Measurements from ENCODE around the gene DDIT3.

DDIT3 gene

GRCh38 chr12:57487055-57487596 is 33.2 kb downstream of the DDIT3 start:
- H3K9me3 Mint-ChIP-seq = no peaks in the 10 kb centered on the region
- peak overlapping the region; percentile 91 for H3K27ac Mint-ChIP-seq
- intact Hi-C loops (cut with micrococcal nuclease) = loop anchor here (1.0 kb wide), 2 partner anchors 9 to 60 kb away; partner anchors contain the start of gene DCTN2
- peaks cover 44% of the 10 kb centered on the region for H3K36me3 Mint-ChIP-seq (ENCODE audit: low read depth)
- H3K27me3 Mint-ChIP-seq = no peaks in the 10 kb centered on the region
- peaks cover 33% of the 10 kb centered on the region for H3K4me1 Mint-ChIP-seq (ENCODE audit: low read depth)
- peak overlapping the region; percentile 90 for H3K4me3 Mint-ChIP-seq

- Mint-ChIP-seq H3K4me1 (ENCODE audit: low read depth) (peaks cover 39% of the 10 kb centered on the region), H3K27ac (no peak overlapping the region)
Observed at GRCh38 chr12:57485695-57486094, 34.6 kb downstream of the DDIT3 start.

GRCh38 chr12:57483466-57483865 is 36.8 kb downstream of the DDIT3 start:
- H3K4me3 Mint-ChIP-seq = no peak overlapping the region
- intact Hi-C loops (cut with micrococcal nuclease) = no loop called here
- no peaks in the 10 kb centered on the region for H3K27me3 Mint-ChIP-seq
- no peaks in the 10 kb centered on the region for H3K9me3 Mint-ChIP-seq
- H3K36me3 Mint-ChIP-seq (ENCODE audit: low read depth) = peaks cover 7% of the 10 kb centered on the region
- no peak overlapping the region for H3K27ac Mint-ChIP-seq
- H3K4me1 Mint-ChIP-seq (ENCODE audit: low read depth) = peaks cover 49% of the 10 kb centered on the region

More at GRCh38 chr12:57485695-57486094, 34.6 kb downstream of the DDIT3 start:
- no peak overlapping the region for H3K4me3 Mint-ChIP-seq
- peaks cover 29% of the 10 kb centered on the region for H3K36me3 Mint-ChIP-seq (ENCODE audit: low read depth)
- H3K9me3 Mint-ChIP-seq = no peaks in the 10 kb centered on the region
- H3K27me3 Mint-ChIP-seq = no peaks in the 10 kb centered on the region
- intact Hi-C loops (cut with micrococcal nuclease) = no loop called here

GRCh38 chr12:57481671-57482070 is 38.6 kb downstream of the DDIT3 start:
- Mint-ChIP-seq H3K36me3 (ENCODE audit: low read depth) (peaks cover 12% of the 10 kb centered on the region), H3K4me1 (ENCODE audit: low read depth) (peaks cover 54% of the 10 kb centered on the region), H3K4me3 (no peak overlapping the region), H3K9me3 (no peaks in the 10 kb centered on the region), H3K27ac (peak overlapping the region; percentile 6), H3K27me3 (no peaks in the 10 kb centered on the region)
- intact Hi-C loops (cut with micrococcal nuclease) = no loop called here

- peaks cover 33% of the 10 kb centered on the region for H3K36me3 Mint-ChIP-seq (ENCODE audit: low read depth)
- peak within 1 kb of the TSS; percentile 96 for H3K4me3 Mint-ChIP-seq
- no peaks in the 10 kb centered on the region for H3K9me3 Mint-ChIP-seq
- intact Hi-C loops (cut with micrococcal nuclease) = no loop called here
- H3K27me3 Mint-ChIP-seq = no peaks in the 10 kb centered on the region
- H3K27ac Mint-ChIP-seq = peak within 1 kb of the TSS; percentile 97
- H3K4me1 Mint-ChIP-seq (ENCODE audit: low read depth) = peaks cover 74% of the 10 kb centered on the region
Observed at GRCh38 chr12:57479376-57480115, 40.8 kb downstream of the DDIT3 start, which contains the start of gene ARHGAP9. Gene ARHGAP9 (minus strand): TSS chr12:57479866. CDS start chr12:57479406, 460 bp downstream.

- Mint-ChIP-seq H3K9me3 (no peaks in the 10 kb centered on the region), H3K27ac (peak overlapping the region; percentile 97), H3K4me1 (ENCODE audit: low read depth) (peaks cover 79% of the 10 kb centered on the region), H3K36me3 (ENCODE audit: low read depth) (peaks cover 39% of the 10 kb centered on the region), H3K27me3 (no peaks in the 10 kb centered on the region), H3K4me3 (peak overlapping the region; percentile 96)
- intact Hi-C loops (cut with micrococcal nuclease) = no loop called here
Observed at GRCh38 chr12:57479043-57479375, 41.3 kb downstream of the DDIT3 start.

GRCh38 chr12:57477710-57478681 is 42.3 kb downstream of the DDIT3 start:
- Mint-ChIP-seq H3K27me3 (no peaks in the 10 kb centered on the region), H3K36me3 (ENCODE audit: low read depth) (peaks cover 49% of the 10 kb centered on the region), H3K27ac (peak overlapping the region; percentile 97), H3K9me3 (no peaks in the 10 kb centered on the region), H3K4me3 (peak overlapping the region; percentile 96), H3K4me1 (ENCODE audit: low read depth) (peaks cover 82% of the 10 kb centered on the region)
- intact Hi-C loops (cut with micrococcal nuclease) = loop anchor here (1.0 to 2.0 kb wide), 2 partner anchors 9 to 19 kb away; partner anchors contain the start of gene GLI1

GRCh38 chr12:57476993-57477709 is 43.2 kb downstream of the DDIT3 start:
- peak overlapping the region; percentile 97 for H3K27ac Mint-ChIP-seq
- H3K36me3 Mint-ChIP-seq (ENCODE audit: low read depth) = peaks cover 57% of the 10 kb centered on the region
- peaks cover 84% of the 10 kb centered on the region for H3K4me1 Mint-ChIP-seq (ENCODE audit: low read depth)
- H3K9me3 Mint-ChIP-seq = no peaks in the 10 kb centered on the region
- H3K4me3 Mint-ChIP-seq = peak overlapping the region; percentile 96
- intact Hi-C loops (cut with micrococcal nuclease) = loop anchor here (1.0 to 2.0 kb wide), 2 partner anchors 18 to 46 kb away; partner anchors contain the start of gene GLI1
- H3K27me3 Mint-ChIP-seq = no peaks in the 10 kb centered on the region

GRCh38 chr12:57476162-57476992 is 43.9 kb downstream of the DDIT3 start:
- no peaks in the 10 kb centered on the region for H3K9me3 Mint-ChIP-seq
- no peaks in the 10 kb centered on the region for H3K27me3 Mint-ChIP-seq
- intact Hi-C loops (cut with micrococcal nuclease) = loop anchor here (1.0 to 2.0 kb wide), 2 partner anchors 18 to 47 kb away; partner anchors contain the start of gene GLI1
- peak overlapping the region; percentile 97 for H3K27ac Mint-ChIP-seq
- peak overlapping the region; percentile 96 for H3K4me3 Mint-ChIP-seq
- peaks cover 87% of the 10 kb centered on the region for H3K4me1 Mint-ChIP-seq (ENCODE audit: low read depth)
- peaks cover 65% of the 10 kb centered on the region for H3K36me3 Mint-ChIP-seq (ENCODE audit: low read depth)

GRCh38 chr12:57475271-57476161 is 44.8 kb downstream of the DDIT3 start:
- intact Hi-C loops (cut with micrococcal nuclease) = loop anchor here (1.0 to 2.0 kb wide), 2 partner anchors 17 to 48 kb away; partner anchors contain the start of gene GLI1
- Mint-ChIP-seq H3K9me3 (no peaks in the 10 kb centered on the region), H3K4me1 (ENCODE audit: low read depth) (peaks cover 84% of the 10 kb centered on the region), H3K36me3 (ENCODE audit: low read depth) (peaks cover 74% of the 10 kb centered on the region), H3K27me3 (no peaks in the 10 kb centered on the region), H3K27ac (peak overlapping the region; percentile 97), H3K4me3 (peak overlapping the region; percentile 96)

GRCh38 chr12:57474862-57475261 is 45.5 kb downstream of the DDIT3 start:
- Mint-ChIP-seq H3K9me3 (no peaks in the 10 kb centered on the region), H3K4me1 (ENCODE audit: low read depth) (peaks cover 77% of the 10 kb centered on the region), H3K4me3 (peak overlapping the region; percentile 47), H3K27ac (peak overlapping the region; percentile 35), H3K27me3 (no peaks in the 10 kb centered on the region), H3K36me3 (ENCODE audit: low read depth) (peaks cover 80% of the 10 kb centered on the region)
- intact Hi-C loops (cut with micrococcal nuclease) = no loop called here

GRCh38 chr12:57474430-57474829 is 45.9 kb downstream of the DDIT3 start:
- Mint-ChIP-seq H3K27me3 (no peaks in the 10 kb centered on the region), H3K36me3 (ENCODE audit: low read depth) (peaks cover 85% of the 10 kb centered on the region), H3K4me1 (ENCODE audit: low read depth) (peaks cover 73% of the 10 kb centered on the region), H3K4me3 (peak overlapping the region; percentile 47), H3K9me3 (no peaks in the 10 kb centered on the region), H3K27ac (peak overlapping the region; percentile 35)
- intact Hi-C loops (cut with micrococcal nuclease) = no loop called here
